Measurements from ENCODE around the gene MRPS25. TPM values are rescaled to one million over a fixed set of nuclear protein-coding genes. Genes with fewer than 3 reads are reported as not detected.

Gene MRPS25
- total and polyA plus RNA-seq, 9 of the 15 experiments (the other 6 are each of a cell fraction or from before 2014, with no cell fraction given): 34.3 to 129 (median 78.2) TPM

- TF ChIP-seq FOXK2 (conservative IDR thresholded peaks at IDR 0.05 in 1 of 2, IDR thresholded peaks at IDR 0.05 in 1 of 2; ENCODE audit: low read depth in 2 of 2): peak; percentile 65 to 92
- TF ChIP-seq L3MBTL2 (IDR thresholded peaks at IDR 0.05): peak; percentile 97
- TF ChIP-seq FOXJ2 (tag; IDR thresholded peaks at IDR 0.05): peak; percentile 73; the same call in 1 of the 2 replicates
- TF ChIP-seq KLF13 (tag; IDR thresholded peaks at IDR 0.05; ENCODE audit: borderline replicate concordance, low read depth): peak; percentile 76; the same call in 1 of the 2 replicates
- TF ChIP-seq, protein P1, sequence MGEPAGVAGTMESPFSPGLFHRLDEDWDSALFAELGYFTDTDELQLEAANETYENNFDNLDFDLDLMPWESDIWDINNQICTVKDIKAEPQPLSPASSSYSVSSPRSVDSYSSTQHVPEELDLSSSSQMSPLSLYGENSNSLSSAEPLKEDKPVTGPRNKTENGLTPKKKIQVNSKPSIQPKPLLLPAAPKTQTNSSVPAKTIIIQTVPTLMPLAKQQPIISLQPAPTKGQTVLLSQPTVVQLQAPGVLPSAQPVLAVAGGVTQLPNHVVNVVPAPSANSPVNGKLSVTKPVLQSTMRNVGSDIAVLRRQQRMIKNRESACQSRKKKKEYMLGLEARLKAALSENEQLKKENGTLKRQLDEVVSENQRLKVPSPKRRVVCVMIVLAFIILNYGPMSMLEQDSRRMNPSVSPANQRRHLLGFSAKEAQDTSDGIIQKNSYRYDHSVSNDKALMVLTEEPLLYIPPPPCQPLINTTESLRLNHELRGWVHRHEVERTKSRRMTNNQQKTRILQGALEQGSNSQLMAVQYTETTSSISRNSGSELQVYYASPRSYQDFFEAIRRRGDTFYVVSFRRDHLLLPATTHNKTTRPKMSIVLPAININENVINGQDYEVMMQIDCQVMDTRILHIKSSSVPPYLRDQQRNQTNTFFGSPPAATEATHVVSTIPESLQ (CRISPR knock-in tag; IDR thresholded peaks at IDR 0.05): peak; percentile 89; the same call in 1 of the 2 replicates
- TF ChIP-seq DIDO1 (tag; IDR thresholded peaks at IDR 0.05; ENCODE audit: low read depth): peak; percentile 98
- TF ChIP-seq NFIC (IDR thresholded peaks at IDR 0.05): no peak
- TF ChIP-seq TCF7L2 (IDR thresholded peaks at IDR 0.05; ENCODE audit: low read depth, low read length): peak; percentile 54; the same call in 1 of the 2 replicates
- peak; percentile 57 for TF ChIP-seq MAX (CRISPR knock-in tag; IDR thresholded peaks at IDR 0.05)
- peak; percentile 98 for TF ChIP-seq CREB3L1 (IDR thresholded peaks at IDR 0.05; ENCODE audit: borderline replicate concordance, low read depth)
- TF ChIP-seq ZNF212 (CRISPR knock-in tag; IDR thresholded peaks at IDR 0.05): no peak
- peak; percentile 96 for TF ChIP-seq VEZF1 (CRISPR knock-in tag; IDR thresholded peaks at IDR 0.05)
- TF ChIP-seq, protein P2, sequence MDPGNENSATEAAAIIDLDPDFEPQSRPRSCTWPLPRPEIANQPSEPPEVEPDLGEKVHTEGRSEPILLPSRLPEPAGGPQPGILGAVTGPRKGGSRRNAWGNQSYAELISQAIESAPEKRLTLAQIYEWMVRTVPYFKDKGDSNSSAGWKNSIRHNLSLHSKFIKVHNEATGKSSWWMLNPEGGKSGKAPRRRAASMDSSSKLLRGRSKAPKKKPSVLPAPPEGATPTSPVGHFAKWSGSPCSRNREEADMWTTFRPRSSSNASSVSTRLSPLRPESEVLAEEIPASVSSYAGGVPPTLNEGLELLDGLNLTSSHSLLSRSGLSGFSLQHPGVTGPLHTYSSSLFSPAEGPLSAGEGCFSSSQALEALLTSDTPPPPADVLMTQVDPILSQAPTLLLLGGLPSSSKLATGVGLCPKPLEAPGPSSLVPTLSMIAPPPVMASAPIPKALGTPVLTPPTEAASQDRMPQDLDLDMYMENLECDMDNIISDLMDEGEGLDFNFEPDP (CRISPR knock-in tag; IDR thresholded peaks at IDR 0.05): no peak
- peak; percentile 47; the same call in 1 of the 2 replicates for TF ChIP-seq MYNN (IDR thresholded peaks at IDR 0.05)
- no peak for TF ChIP-seq MYNN (CRISPR knock-in tag; IDR thresholded peaks at IDR 0.05)
- TF ChIP-seq PURB (CRISPR knock-in tag; IDR thresholded peaks at IDR 0.05; ENCODE audit: low read depth): 0 out of 2 replicates have a peak, but pooled peaks have one; percentile 83
- TF ChIP-seq CGGBP1 (CRISPR knock-in tag; IDR thresholded peaks at IDR 0.05): peak; percentile 87; the same call in 1 of the 2 replicates
- TF ChIP-seq TARDBP (IDR thresholded peaks at IDR 0.05): 0 out of 2 replicates have a peak, but pooled peaks have one; percentile 88
- peak; percentile 16; the same call in 1 of the 2 replicates for TF ChIP-seq MTA2 (IDR thresholded peaks at IDR 0.05; ENCODE audit: low read depth)
- peak; percentile 64; the same call in 1 of the 2 replicates for TF ChIP-seq MYBL2 (IDR thresholded peaks at IDR 0.05; ENCODE audit: low read depth)
- TF ChIP-seq MYBL2 (CRISPR knock-in tag; IDR thresholded peaks at IDR 0.05; ENCODE audit: borderline replicate concordance): no peak
Observed at GRCh38 chr3:15098503-15099363, 33.6 kb upstream of the MRPS25 start, which contains the start of gene RBSN (continued).

Data from K562 (cell line).